Ectodermal cell (in vitro differentiated cells): ENCODE measurements around the gene SEZ6L.

ENCODE experiments used
- H3K27ac ChIP-seq: 2 replicates; pipeline ENCODE4 v1.7.0; 2013; ENCODE audit warnings: mild to moderate bottlenecking, low read depth, low read length; ENCODE audit not compliant: insufficient read depth, poor library complexity, severe bottlenecking
- H3K27me3 ChIP-seq: 2 replicates; pipeline ENCODE4 v1.7.0; 2013; ENCODE audit warnings: mild to moderate bottlenecking, low read length; ENCODE audit not compliant: insufficient read depth, control insufficient read depth, poor library complexity, severe bottlenecking
- H3K36me3 ChIP-seq: one replicate; pipeline ENCODE4 v1.7.0; 2013; ENCODE audit warnings: low read length; ENCODE audit not compliant: control insufficient read depth, insufficient read depth
- H3K4me1 ChIP-seq: one replicate; pipeline ENCODE4 v1.7.0; 2013; ENCODE audit warnings: low read length; ENCODE audit not compliant: control insufficient read depth, insufficient read depth
- H3K4me3 ChIP-seq: 2 replicates; pipeline ENCODE4 v1.7.0; 2013; ENCODE audit warnings: low read depth, low read length, control low read depth; ENCODE audit not compliant: insufficient read depth
- H3K9me3 ChIP-seq: 2 replicates; pipeline ENCODE4 v1.7.0; 2013; ENCODE audit warnings: mild to moderate bottlenecking, low read length, moderate library complexity; ENCODE audit not compliant: control insufficient read depth
- WGBS, 2 experiments: methylation state at CpG; one replicate each; pipeline ENCODE4 v1.1.7; 2013; ENCODE audit warnings: missing lambda C conversion rate in 2 of 2; 5-methylcytosine and 5-hydroxymethylcytosine counted together

Gene SEZ6L

DNA sequence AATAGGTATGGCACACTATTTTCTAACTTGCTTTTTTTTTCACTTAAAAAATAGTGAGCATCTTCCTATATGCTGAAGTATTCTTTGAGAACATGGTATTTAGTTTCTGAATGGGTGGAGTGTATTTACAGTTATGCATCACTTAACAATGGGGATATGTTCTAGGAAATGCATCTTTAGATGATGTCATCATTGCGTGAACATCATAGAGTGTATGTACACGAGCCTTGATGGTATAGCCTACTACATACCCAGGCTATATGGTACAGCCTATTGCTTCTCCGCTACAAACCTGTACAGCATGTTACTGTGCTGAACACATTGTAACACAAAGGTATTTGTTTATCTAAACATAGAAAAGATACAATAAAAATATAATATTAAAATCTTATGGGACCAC is 135.5 kb downstream of the SEZ6L start:
- no peak overlapping the region for H3K4me3 ChIP-seq
- H3K27me3 ChIP-seq = no peaks in the 10 kb centered on the region
- H3K36me3 ChIP-seq = no peaks in the 10 kb centered on the region
- WGBS, 2 experiments = 75 to 78% methylated on average over 3 of the region's 3 CpGs
- no peaks in the 10 kb centered on the region for H3K9me3 ChIP-seq
- no peak overlapping the region for H3K27ac ChIP-seq
- no peaks in the 10 kb centered on the region for H3K4me1 ChIP-seq

DNA sequence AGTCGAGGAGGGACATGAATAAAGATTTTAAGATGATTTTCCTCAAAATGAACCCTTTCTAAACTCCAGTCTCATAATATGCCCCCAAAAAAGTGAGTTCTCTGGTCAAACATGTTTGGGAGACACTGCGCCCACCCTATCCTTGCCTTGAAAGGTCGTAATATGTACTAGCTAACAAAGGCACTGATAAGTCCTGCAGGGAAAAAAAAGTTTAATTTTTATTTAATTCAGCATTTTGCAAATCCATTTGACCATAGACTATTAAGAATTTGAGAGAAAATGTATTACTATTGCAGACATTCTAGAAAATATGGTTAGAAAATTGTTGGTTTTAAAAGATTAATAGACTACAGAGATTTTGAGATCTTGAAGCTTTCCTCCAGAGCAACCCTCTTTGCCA is 139.2 kb downstream of the SEZ6L start:
- Histone ChIP-seq H3K27me3 (no peaks in the 10 kb centered on the region), H3K4me3 (no peak overlapping the region), H3K36me3 (no peaks in the 10 kb centered on the region), H3K27ac (no peak overlapping the region), H3K9me3 (no peaks in the 10 kb centered on the region), H3K4me1 (no peaks in the 10 kb centered on the region)
- WGBS, 2 experiments = 79 to 82% methylated on average over 3 of the region's 3 CpGs

DNA sequence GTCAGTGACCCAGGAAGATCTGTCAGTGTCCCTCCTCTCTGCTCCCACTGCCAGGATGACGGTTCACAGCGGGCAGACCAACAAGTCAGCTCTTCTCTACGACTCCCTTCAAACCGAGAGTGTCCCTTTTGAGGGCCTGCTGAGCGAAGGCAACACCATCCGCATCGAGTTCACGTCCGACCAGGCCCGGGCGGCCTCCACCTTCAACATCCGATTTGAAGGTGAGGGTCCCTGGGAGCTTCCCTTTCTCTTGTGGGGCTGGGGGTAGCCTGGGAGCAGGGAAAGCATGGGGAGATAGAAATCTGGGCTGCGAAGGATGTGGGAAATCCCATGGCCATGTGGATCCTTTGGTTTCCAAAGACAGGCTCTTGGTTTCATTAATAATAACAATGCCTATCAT is 141.4 kb downstream of the SEZ6L start:
- Histone ChIP-seq H3K27me3 (no peaks in the 10 kb centered on the region), H3K9me3 (no peaks in the 10 kb centered on the region), H3K27ac (no peak overlapping the region), H3K4me3 (no peak overlapping the region), H3K36me3 (no peaks in the 10 kb centered on the region), H3K4me1 (no peaks in the 10 kb centered on the region)
- 92 to 97% methylated on average over 13 of the region's 13 CpGs for whole genome bisulfite sequencing, 2 experiments

DNA sequence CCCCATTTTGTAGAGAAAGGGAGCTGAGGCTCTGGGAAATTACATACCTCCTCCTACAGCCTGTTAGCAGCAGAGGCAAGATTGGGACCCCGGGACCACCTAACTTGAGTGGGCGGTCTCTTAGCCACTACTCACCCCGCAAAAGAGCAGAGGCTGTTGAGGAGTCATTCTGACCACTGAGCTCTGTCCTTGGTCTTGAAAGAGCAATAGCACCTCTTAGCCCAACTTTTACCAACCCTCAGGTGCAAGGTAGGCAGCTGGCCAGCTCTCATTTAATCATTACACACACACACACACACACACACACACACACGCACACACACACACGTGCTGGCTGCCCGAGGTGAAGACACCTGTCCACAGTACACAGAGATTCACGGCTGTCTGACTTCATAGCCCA is 144.0 kb downstream of the SEZ6L start:
- H3K27me3 ChIP-seq = no peaks in the 10 kb centered on the region
- no peak overlapping the region for H3K27ac ChIP-seq
- 78% methylated on average over 7 of the region's 7 CpGs for WGBS, 2 experiments
- no peaks in the 10 kb centered on the region for H3K36me3 ChIP-seq
- H3K4me3 ChIP-seq = no peak overlapping the region
- H3K4me1 ChIP-seq = no peaks in the 10 kb centered on the region
- no peaks in the 10 kb centered on the region for H3K9me3 ChIP-seq

DNA sequence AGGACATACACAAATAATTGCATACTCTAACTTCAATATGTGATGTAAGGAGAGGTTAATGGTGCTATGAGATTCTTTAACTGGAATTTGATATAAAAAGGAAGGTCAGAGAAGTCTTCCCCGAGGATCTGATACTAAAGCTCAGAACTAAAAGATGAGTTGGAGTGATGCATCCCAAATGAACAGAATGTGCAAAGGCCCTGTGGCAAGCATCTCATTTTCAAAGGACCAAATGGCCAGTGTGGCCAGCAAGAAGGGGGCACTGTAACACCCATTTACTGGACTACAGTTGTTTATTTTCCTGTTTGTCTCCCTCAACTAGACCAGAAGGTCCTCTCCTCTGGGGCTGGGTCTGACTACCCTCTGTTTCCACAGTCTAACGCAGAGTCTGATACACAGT is 144.9 kb downstream of the SEZ6L start:
- Histone ChIP-seq H3K27ac (no peak overlapping the region), H3K4me1 (no peaks in the 10 kb centered on the region), H3K36me3 (no peaks in the 10 kb centered on the region), H3K27me3 (no peaks in the 10 kb centered on the region), H3K9me3 (no peaks in the 10 kb centered on the region), H3K4me3 (no peak overlapping the region)
- 90 to 95% methylated on average over 2 of the region's 2 CpGs for WGBS, 2 experiments

DNA sequence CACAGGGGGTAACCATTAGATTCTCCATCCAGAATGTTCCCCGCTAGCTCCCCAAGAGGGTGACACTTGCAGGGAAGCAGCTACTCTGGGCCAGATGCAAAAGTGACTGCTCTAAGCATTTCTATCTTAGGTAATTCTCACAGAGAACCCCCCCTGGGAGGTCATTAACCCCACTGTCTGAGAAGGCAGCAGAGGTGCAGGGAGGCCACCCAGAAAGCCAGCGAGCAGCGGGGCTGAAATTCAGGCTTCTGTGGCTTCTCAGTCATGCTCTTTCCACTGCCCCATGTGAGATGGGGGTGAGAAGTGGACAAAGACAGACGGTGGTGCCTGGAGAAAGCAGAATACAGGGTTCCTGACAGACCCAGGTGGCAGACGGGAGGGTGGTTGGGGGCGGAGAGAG is 145.4 kb downstream of the SEZ6L start:
- no peaks in the 10 kb centered on the region for H3K9me3 ChIP-seq
- WGBS, 2 experiments = 61 to 63% methylated on average over 6 of the region's 6 CpGs
- H3K36me3 ChIP-seq = no peaks in the 10 kb centered on the region
- no peak overlapping the region for H3K27ac ChIP-seq
- H3K4me1 ChIP-seq = no peaks in the 10 kb centered on the region
- no peaks in the 10 kb centered on the region for H3K27me3 ChIP-seq
- H3K4me3 ChIP-seq = no peak overlapping the region

DNA sequence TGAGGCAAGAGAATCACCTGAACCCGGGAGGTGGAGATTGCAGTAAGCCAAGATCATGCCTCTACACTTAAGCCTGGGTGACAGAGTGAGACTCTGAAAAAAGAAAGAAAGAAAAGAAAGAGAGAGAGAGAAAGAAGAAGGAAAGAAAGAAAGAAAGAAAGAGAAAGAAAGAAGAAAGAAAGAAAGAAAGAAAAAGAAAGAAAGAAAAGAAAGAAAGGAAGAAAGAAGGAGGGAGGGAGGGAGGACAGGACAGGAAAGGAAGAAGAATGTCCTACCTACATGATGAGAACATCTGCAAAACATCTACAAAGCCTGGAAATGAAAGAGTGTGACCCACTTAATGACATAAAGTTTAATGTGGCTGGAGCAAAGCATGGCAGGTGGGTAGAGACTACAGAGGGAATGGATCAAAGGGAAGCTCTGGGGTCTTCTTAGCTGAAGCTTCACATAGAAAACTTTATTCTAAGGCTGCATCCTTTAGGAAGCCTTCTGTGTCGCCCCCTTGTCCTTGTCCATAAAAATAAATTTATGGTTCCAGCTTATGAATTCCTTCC is 147.5 kb downstream of the SEZ6L start:
- WGBS, 2 experiments = 87 to 88% methylated on average over 2 of the region's 2 CpGs
- Histone ChIP-seq H3K4me1 (no peaks in the 10 kb centered on the region), H3K4me3 (no peak overlapping the region), H3K9me3 (no peaks in the 10 kb centered on the region), H3K27me3 (no peaks in the 10 kb centered on the region), H3K27ac (no peak overlapping the region), H3K36me3 (no peaks in the 10 kb centered on the region)

DNA sequence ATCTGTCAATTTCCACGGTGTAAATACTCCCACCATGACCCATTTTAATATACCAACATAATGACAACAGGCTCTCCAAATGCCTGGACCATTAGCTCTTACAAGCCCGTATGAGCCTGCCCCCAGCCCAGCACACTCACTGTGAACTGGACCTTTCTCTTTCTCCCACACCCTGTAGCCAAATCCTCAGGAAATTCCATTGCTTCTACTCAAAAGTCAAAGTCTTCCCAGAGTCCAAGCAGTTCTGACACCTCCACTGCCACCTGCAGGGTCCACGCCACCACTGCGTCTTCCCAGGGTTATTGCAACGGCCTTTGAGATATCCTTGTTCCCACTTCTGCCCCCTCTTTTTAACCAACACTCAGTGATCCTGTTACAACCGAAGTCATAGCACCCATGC is 149.7 kb downstream of the SEZ6L start:
- Histone ChIP-seq H3K4me3 (no peak overlapping the region), H3K27ac (no peak overlapping the region), H3K9me3 (no peaks in the 10 kb centered on the region), H3K4me1 (no peaks in the 10 kb centered on the region), H3K27me3 (no peaks in the 10 kb centered on the region), H3K36me3 (no peaks in the 10 kb centered on the region)
- 57 to 61% methylated on average over 6 of the region's 6 CpGs for WGBS, 2 experiments

DNA sequence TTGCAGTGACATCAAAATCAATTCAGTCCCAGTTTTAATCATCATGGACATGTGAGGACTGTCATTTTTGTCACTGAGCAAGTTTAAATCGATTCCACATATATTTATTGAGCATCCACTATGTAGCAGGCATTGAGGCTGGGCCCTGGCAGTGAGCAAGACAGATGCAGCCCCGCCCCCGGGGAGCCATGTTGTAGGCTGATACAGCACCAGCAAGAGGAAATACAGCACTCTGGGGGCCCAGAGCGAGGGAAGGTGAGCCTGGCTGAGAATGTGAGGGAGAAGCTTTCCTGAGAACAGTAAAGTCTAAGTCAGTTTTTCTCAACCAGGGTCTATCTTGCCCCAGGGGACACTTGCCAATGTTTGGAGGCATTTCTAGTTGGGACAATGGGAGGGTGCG is 151.2 kb downstream of the SEZ6L start:
- Histone ChIP-seq H3K4me3 (no peak overlapping the region), H3K9me3 (no peaks in the 10 kb centered on the region), H3K27me3 (no peaks in the 10 kb centered on the region), H3K4me1 (no peaks in the 10 kb centered on the region), H3K27ac (no peak overlapping the region), H3K36me3 (no peaks in the 10 kb centered on the region)
- WGBS, 2 experiments = 88% methylated on average over 5 of the region's 5 CpGs

DNA sequence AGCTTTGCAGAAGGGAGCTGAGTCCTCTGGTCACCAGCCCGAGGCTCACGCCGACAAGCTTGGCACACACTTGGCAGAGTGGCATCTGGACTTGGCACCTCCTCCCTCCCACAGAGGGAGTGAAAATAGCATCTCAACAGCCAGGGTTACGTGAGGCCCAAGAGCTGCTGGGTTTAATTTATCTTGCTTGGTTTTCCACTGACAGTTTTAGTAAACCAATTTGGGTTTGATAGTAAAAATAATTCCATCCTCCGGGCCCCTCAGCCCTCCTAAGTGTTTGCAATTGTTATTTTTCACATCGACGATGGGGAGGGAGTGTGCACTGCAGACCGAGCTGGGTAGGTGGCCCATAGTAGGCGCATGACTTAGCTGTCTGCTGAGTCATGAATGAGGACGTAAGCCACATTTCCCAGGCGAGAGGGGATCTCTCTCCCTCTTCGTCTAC is 152.2 kb downstream of the SEZ6L start:
- no peak overlapping the region for H3K4me3 ChIP-seq
- no peaks in the 10 kb centered on the region for H3K36me3 ChIP-seq
- no peaks in the 10 kb centered on the region for H3K4me1 ChIP-seq
- H3K27me3 ChIP-seq = no peaks in the 10 kb centered on the region
- H3K27ac ChIP-seq = no peak overlapping the region
- WGBS, 2 experiments = 75 to 82% methylated on average over 12 of the region's 12 CpGs
- H3K9me3 ChIP-seq = no peaks in the 10 kb centered on the region
